NCI-H1417 (cell line): ENCODE results near the gene MAP1LC3B2.
A peak's percentile ranks its signal among the peaks of the same experiment; 100 is the strongest.

Experiments
- DNase-seq, 3 experiments: peaks; one replicate each; lab custom pipeline; 2025; lab: John Stamatoyannopoulos, UW

MAP1LC3B2 gene

DNA sequence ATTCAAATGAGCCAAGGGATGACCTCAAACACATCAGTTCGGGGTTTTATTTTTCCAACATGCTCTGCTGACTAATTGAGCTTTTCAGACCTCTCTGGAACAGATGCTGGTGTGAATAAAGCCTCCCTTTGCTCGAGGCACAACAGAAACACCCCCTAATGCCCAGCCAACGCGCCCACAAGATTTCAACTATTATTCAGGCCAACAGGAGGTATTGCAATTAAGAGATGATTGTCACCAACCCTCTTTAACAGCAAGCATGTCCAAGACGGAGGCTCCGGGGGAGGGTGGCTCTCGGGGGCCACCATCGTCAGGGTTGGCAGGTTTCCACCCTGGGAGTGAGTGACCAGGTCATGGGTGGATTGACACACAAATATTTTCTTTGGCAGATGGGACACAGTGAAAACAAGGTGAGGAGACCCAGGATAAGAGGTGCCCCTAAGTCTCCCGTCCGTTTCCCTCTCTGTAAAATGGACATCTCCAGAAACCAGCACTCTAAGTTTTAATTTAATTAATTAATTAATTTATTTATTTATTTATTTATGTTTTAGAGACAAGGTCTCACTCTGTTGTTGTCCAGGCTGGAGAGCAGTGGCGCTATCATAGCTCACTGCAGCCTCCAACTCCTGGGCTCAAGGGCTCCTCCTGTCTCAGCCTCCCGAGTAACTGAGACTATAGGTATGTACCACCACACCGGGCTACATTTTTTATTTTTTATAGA lies 56.1 kb downstream of the MAP1LC3B2 start:
- peak in 1 of 3 experiments; percentile 59 for DNase-seq

DNA sequence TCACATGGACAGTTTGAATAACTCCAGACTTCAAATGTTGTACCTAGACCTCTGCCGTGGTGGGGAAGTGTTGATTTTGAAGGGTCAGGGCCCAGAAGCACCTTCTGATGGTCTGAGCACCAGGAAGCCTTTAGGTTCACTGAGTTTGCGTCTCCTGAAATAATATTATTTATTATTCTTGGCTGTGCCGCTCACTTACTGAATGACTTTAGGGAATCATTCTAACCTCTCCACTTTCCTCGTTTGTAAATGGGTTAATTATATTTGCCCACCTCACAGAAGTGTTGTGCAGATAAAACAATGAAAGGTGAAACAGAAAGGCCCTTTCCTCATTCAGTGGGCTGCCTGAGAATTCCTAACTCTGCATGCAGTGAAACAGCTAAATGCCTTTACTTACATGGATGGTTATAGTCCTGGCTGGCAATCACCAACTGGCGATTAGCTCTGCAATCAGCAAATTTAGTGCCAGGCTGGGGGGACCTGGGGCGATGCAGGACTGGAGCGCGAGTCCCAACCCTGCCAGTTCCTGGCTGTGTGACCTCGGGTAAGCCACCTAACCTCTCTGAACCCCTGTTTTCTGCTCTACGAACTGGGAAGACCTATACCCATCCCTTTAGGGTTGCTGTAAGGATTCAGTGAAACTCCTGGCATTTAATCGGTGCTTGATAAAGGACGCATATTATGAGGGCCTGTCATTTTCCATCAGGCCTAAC lies 57.5 kb downstream of the MAP1LC3B2 start:
- no peak for DNase-seq

GRCh38 chr12:116619246-116619645 lies 60.1 kb downstream of the MAP1LC3B2 start:
- no peak for DNase-seq

DNA sequence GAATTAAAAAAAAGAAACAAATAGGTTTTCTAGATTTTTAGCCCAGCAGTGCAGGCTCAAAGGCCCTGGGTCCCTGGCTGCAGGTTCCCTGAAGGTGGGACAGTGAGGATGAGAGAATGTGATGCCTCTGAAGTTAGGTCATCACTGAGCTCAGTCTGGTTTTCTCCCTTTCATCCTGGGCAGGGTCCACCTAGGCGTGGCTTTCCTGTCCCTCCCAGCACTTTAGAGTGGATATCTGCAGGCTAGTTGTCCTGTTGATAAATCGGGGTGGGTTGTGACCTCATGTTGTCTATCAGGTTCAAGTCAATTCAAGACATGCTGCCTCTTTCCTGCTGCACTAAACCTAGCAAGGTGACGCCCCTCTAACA lies 60.9 kb downstream of the MAP1LC3B2 start:
- no peak for DNase-seq

GRCh38 chr12:116620492-116621191 lies 61.5 kb downstream of the MAP1LC3B2 start:
- DNase-seq: no peak

GRCh38 chr12:116621194-116621593 lies 62.0 kb downstream of the MAP1LC3B2 start:
- no peak for DNase-seq

DNA sequence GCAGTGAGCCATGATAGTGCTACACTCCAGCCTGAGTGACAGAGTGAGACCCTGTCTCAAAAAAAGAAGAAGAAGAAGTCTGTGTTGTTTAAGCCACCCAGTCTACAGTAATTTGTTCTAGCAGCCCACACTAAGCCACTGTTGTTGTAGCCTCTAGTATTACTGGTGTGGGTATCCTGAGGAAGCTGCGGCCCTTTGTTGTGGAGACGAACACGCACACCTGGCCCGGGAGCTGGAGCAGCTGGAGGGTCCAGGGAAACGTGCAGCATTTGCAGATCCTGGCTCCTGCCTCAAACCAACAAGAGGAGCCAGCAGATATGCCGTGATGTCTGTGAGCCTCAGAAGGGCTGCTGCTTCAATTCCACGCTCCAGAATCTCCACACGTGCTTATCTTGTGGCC lies 65.3 kb downstream of the MAP1LC3B2 start:
- DNase-seq: no peak

DNA sequence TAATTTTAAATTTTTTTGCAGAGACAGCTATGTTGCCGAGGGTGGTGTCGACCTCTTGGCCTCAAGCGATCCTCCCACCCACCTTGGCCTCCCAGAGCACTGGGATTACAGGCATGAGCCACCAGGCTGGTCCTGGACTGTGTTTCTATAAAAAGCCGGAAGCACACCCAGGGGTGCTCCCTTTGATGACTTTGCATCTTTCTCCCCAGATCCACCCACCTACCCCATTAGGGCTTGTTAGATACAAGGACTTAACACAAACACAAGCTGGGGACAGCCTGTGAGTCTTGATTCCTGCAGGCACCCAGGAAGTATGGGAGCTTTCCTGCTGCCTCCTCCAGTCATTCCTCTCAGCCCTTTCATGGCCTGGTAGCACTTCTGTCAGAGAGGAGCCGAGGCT lies 67.0 kb downstream of the MAP1LC3B2 start:
- DNase-seq: no peak
